Mucosa of gallbladder (tissue), 1 donor: ENCODE data around the gene GARIN5A. TPM values are rescaled to one million over a fixed set of nuclear protein-coding genes. Genes with fewer than 3 reads are reported as not detected.

ENCODE experiments used
- DNase-seq: peaks from one replicate; pipeline ENCODE4 v3.0.0-alpha.2; 2020; ENCODE audit warnings: low spot score
- total RNA-seq: library from RNA; stranded (reverse); gene quantifications from one replicate; pipeline ENCODE4 v1.2.1, GENCODE V29; 2021
- donor health status: DM: no; HTN: no; CAD: no.

The GARIN5A gene
- total RNA-seq, 1 donor from 2014 or later = 5.0 TPM

GRCh38 chr19:50508843-50509190 is 32.2 kb upstream of the GARIN5A start:
- DNase-seq = no peak

GRCh38 chr19:50507376-50507775 is 30.7 kb upstream of the GARIN5A start:
- no peak for DNase-seq

GRCh38 chr19:50506700-50507099 is 30.1 kb upstream of the GARIN5A start:
- no peak for DNase-seq

- DNase-seq = no peak
Observed at GRCh38 chr19:50505856-50506611, 29.4 kb upstream of the GARIN5A start.

- no peak for DNase-seq
Observed at GRCh38 chr19:50501568-50502475, 25.2 kb upstream of the GARIN5A start.

- DNase-seq = no peak
Observed at GRCh38 chr19:50501186-50501567, 24.5 kb upstream of the GARIN5A start.

GRCh38 chr19:50500753-50501151 is 24.1 kb upstream of the GARIN5A start:
- DNase-seq = no peak

GRCh38 chr19:50500060-50500752 is 23.6 kb upstream of the GARIN5A start:
- DNase-seq = no peak

- no peak for DNase-seq
Observed at GRCh38 chr19:50498219-50499056, 21.8 kb upstream of the GARIN5A start.

- no peak for DNase-seq
Observed at GRCh38 chr19:50497022-50497405, 20.4 kb upstream of the GARIN5A start.

GRCh38 chr19:50496189-50497021 is 19.8 kb upstream of the GARIN5A start:
- DNase-seq = no peak

- no peak for DNase-seq
Observed at GRCh38 chr19:50495020-50495531, 18.4 kb upstream of the GARIN5A start.

GRCh38 chr19:50494186-50495019 is 17.8 kb upstream of the GARIN5A start:
- no peak for DNase-seq

- DNase-seq = no peak
Observed at GRCh38 chr19:50493171-50493570, 16.5 kb upstream of the GARIN5A start.

- no peak for DNase-seq
Observed at GRCh38 chr19:50492303-50493052, 15.8 kb upstream of the GARIN5A start.

- no peak for DNase-seq
Observed at GRCh38 chr19:50490991-50491472, 14.4 kb upstream of the GARIN5A start.

GRCh38 chr19:50490411-50490811 is 13.8 kb upstream of the GARIN5A start:
- no peak for DNase-seq

GRCh38 chr19:50489461-50490011 is 12.9 kb upstream of the GARIN5A start:
- no peak for DNase-seq
